Adrenal gland (tissue), 12 donors: ENCODE data around the gene CEP70. TPM values are rescaled to one million over a fixed set of nuclear protein-coding genes. Genes with fewer than 3 reads are reported as not detected.

Experiments
- DNase-seq, 7 donors: peaks; one replicate each; pipeline ENCODE4 v3.0.0-alpha.2; 2019 to 2020
- H3K27ac ChIP-seq, 5 donors: fragments of 200-600 bp; sonication (generic) in 4 of 5; 1 replicate in 3 of 5; 2 replicates in 2 of 5; pipeline versions ENCODE4 v1.5.1 to v1.8.0; 2016 to 2020; ENCODE audit warnings: mild to moderate bottlenecking in 1 of 5
- H3K27me3 ChIP-seq: fragments of 200-600 bp; 2 replicates; pipeline ENCODE4 v1.8.0; 2021
- H3K36me3 ChIP-seq, 2 donors: fragments of 200-600 bp; replicated peaks in 1 of 2; 1 replicate in 1 of 2; 2 replicates in 1 of 2; pipeline versions ENCODE4 v1.5.1 to v1.8.0; 2018 to 2022
- H3K4me1 ChIP-seq, 2 donors: fragments of 200-600 bp; replicated peaks in 1 of 2; 1 replicate in 1 of 2; 2 replicates in 1 of 2; pipeline versions ENCODE4 v1.5.1 to v1.8.0; 2018 to 2021
- H3K4me3 ChIP-seq, 4 donors: fragments of 200-600 bp; sonication (generic) in 3 of 4; one replicate each; pipeline ENCODE4 v1.5.1; 2016 to 2018
- H3K9me3 ChIP-seq, 3 donors: fragments of 200-600 bp; sonication (generic) in 1 of 3; replicated peaks in 1 of 3; 1 replicate in 2 of 3; 2 replicates in 1 of 3; pipeline versions ENCODE4 v1.5.1 to v1.8.0; 2016 to 2021
- CTCF ChIP-seq, 6 experiments: fragments of 450-650 bp in 4 of 6; fragments of 200-600 bp in 2 of 6; sonication (generic) in 1 of 6; IDR thresholded peaks; 1 replicate in 5 of 6; 2 replicates in 1 of 6; pipeline versions ENCODE4 v1.5.1 to v1.8.0; 2016 to 2021; ENCODE audit warnings: antibody characterized with exemption in 6 of 6, mild to moderate bottlenecking in 2 of 6, moderate library complexity in 1 of 6
- POLR2A ChIP-seq, 2 donors: fragments of 450-650 bp; IDR thresholded peaks; one replicate each; pipeline ENCODE4 v1.6.1; 2017; ENCODE audit warnings: antibody characterized with exemption in 2 of 2, mild to moderate bottlenecking in 2 of 2, moderate library complexity in 1 of 2
- WGBS, 4 donors: extraction: QIAGEN DNeasy Blood & Tissue Kit in 2 of 4; methylation state at CpG; one replicate each; pipeline versions ENCODE4 v1.1.5 to v1.1.7; 2013 to 2017; 5-methylcytosine and 5-hydroxymethylcytosine counted together
- intact Hi-C, 2 donors: fragments of 100-400 bp; cut with DNase I; formaldehyde crosslinking; loops; one replicate each; pipeline versions ENCODE4 v1.14.1 to v1.15.0; 2022 to 2023
- polyA plus RNA-seq, 3 donors: library from polyadenylated mRNA; stranded (reverse); fragments of 200-250 nt in 2 of 3; fragments of 350-450 nt in 1 of 3; fragmentation: Illumina TruSeq in 1 of 3; extraction: RNeasy Lipid Tissue Mini Kit (QIAGEN cat#74804) in 1 of 3; gene quantifications; one replicate each; pipeline ENCODE4 v1.2.3, GENCODE V29; 2013 to 2014
- total RNA-seq, 9 donors: library from RNA; depleted of rRNA in 4 of 9; stranded (reverse); fragments of >200 nt in 4 of 9; fragments of 120-200 nt in 1 of 9; fragmentation: NEBNext Ultra II Directional in 1 of 9; extraction: Animal tissue kit (Norgen Biotek cat#: 25700) in 1 of 9; gene quantifications; one replicate each; pipeline versions ENCODE4 v1.1.0 to v1.2.4, GENCODE V29; 2013 to 2023
- donor health status: healthy with polysubstance abuse.
- donor health status: Bipolar disorder and iron deficiency.
- donor health status: DM: yes; HTN: yes; CAD: no.
- donor health status: DM: no; HTN: no; CAD: no.
- donor health status: DM: no; HTN: no; CAD: no.
- donor health status: DM: yes; HTN: yes; CAD: no.

CEP70 gene
- total and polyA plus RNA-seq, 12 donors, result 7.8 to 26.9 (median 16.4) TPM

GRCh38 chr3:138458774-138459499, 135.1 kb downstream of the CEP70 start:
- Histone ChIP-seq H3K27ac (no peak overlapping the region), H3K27me3 (peaks cover 7% of the 10 kb centered on the region), H3K36me3 (no peaks in the 10 kb centered on the region), H3K4me3 (no peak overlapping the region), H3K9me3 (no peaks in the 10 kb centered on the region), H3K4me1 (no peaks in the 10 kb centered on the region)
- 75 to 94% (median 79%) methylated on average over 6 to 9 of the region's 9 CpGs for WGBS, 4 donors
- intact Hi-C loops, result no loop called here
- no peak for TF ChIP-seq POLR2A (IDR thresholded peaks at IDR 0.05)
- no peak for TF ChIP-seq CTCF (IDR thresholded peaks at IDR 0.05)
- peak in 1 of 7 donors; percentile 30 for DNase-seq

- intact Hi-C loops, result no loop called here
- TF ChIP-seq CTCF (IDR thresholded peaks at IDR 0.05), result no peak
- TF ChIP-seq POLR2A (IDR thresholded peaks at IDR 0.05), result no peak
- peak in 1 of 7 donors; percentile 30 for DNase-seq
- H3K27ac ChIP-seq, result no peak overlapping the region
- no peak overlapping the region for H3K4me3 ChIP-seq
- H3K27me3 ChIP-seq, result peaks cover 7% of the 10 kb centered on the region
- WGBS, 4 donors, result 85 to 91% (median 88%) methylated on average over 11 of the region's 11 CpGs
- no peaks in the 10 kb centered on the region for H3K36me3 ChIP-seq
- H3K4me1 ChIP-seq, result no peaks in the 10 kb centered on the region
- H3K9me3 ChIP-seq, result no peaks in the 10 kb centered on the region
Observed at GRCh38 chr3:138457863-138458735, 136.0 kb downstream of the CEP70 start.

- Histone ChIP-seq H3K9me3 (no peaks in the 10 kb centered on the region), H3K27me3 (peaks cover 7% of the 10 kb centered on the region), H3K36me3 (no peaks in the 10 kb centered on the region), H3K27ac (no peak overlapping the region), H3K4me3 (no peak overlapping the region), H3K4me1 (no peaks in the 10 kb centered on the region)
- intact Hi-C loops, result no loop called here
- 79 to 88% (median 84%) methylated on average over 7 to 13 of the region's 13 CpGs for WGBS, 4 donors
- peak in 2 of 7 donors; percentile 6 to 20 for DNase-seq
- TF ChIP-seq POLR2A (IDR thresholded peaks at IDR 0.05), result no peak
- no peak for TF ChIP-seq CTCF (IDR thresholded peaks at IDR 0.05)
Observed at GRCh38 chr3:138456961-138457862, 136.8 kb downstream of the CEP70 start.
